K562 (cell line): ENCODE measurements around the gene PPP1R12C. TPM values are rescaled to one million over a fixed set of nuclear protein-coding genes. Genes with fewer than 3 reads are reported as not detected.

ENCODE experiments used
- AFF1 ChIP-seq, 2 experiments: fragments of 450-650 bp; IDR thresholded peaks; 2 replicates each; pipeline ENCODE4 v1.6.1; 2018; ENCODE audit warnings: mild to moderate bottlenecking in 2 of 2, low read depth in 1 of 2; ENCODE audit not compliant: partially characterized antibody in 2 of 2
- ARHGAP35 ChIP-seq: fragments of 450-650 bp; IDR thresholded peaks from 2 replicates; pipeline ENCODE4 v1.6.1; 2018; ENCODE audit not compliant: partially characterized antibody
- ATF3 ChIP-seq, 2 experiments: fragments of 450-650 bp in 1 of 2; sonication (generic) in 1 of 2; formaldehyde crosslinking in 1 of 2; IDR thresholded peaks in 1 of 2; conservative IDR thresholded peaks in 1 of 2; 2 replicates each; pipeline versions ENCODE4 v1.6.1 to v1.8.1; 2016 to 2023; ENCODE audit warnings: mild to moderate bottlenecking in 2 of 2, moderate library complexity in 2 of 2, inconsistent platforms in 1 of 2, missing genetic modification reagents in 1 of 2
- FOXK1 ChIP-seq: sonication (generic); formaldehyde crosslinking; IDR thresholded peaks from 2 replicates; pipeline ENCODE4 v1.8.0; 2022; ENCODE audit warnings: missing genetic modification reagents, mild to moderate bottlenecking, borderline replicate concordance
- GABPB2 ChIP-seq: fragments of 250-450 bp; sonication (Bioruptor Pico); conservative IDR thresholded peaks from 2 replicates; pipeline ENCODE4 v1.5.1; 2021; ENCODE audit warnings: mild to moderate bottlenecking
- GMEB1 ChIP-seq: fragments of 250-450 bp; sonication (Bioruptor Pico); IDR thresholded peaks from 2 replicates; pipeline ENCODE4 v1.4.0; 2020; ENCODE audit warnings: mild to moderate bottlenecking
- MAFG ChIP-seq: fragments of 450-650 bp; conservative IDR thresholded peaks from 2 replicates; pipeline ENCODE4 v1.6.1; 2016; ENCODE audit warnings: missing genetic modification characterization, missing compliant biosample characterization
- MTF1 ChIP-seq: fragments of 250-450 bp; sonication (Bioruptor Pico); IDR thresholded peaks from 2 replicates; pipeline ENCODE4 v1.9.0; 2021; ENCODE audit warnings: moderate library complexity, mild to moderate bottlenecking, inconsistent platforms, borderline replicate concordance
- NFE2L1 ChIP-seq: fragments of 450-650 bp; IDR thresholded peaks from 2 replicates; pipeline ENCODE4 v1.6.1; 2016; ENCODE audit warnings: missing genetic modification characterization, low read depth, mild to moderate bottlenecking, missing compliant biosample characterization, moderate library complexity, borderline replicate concordance
- NR3C1 ChIP-seq: sonication (generic); formaldehyde crosslinking; IDR thresholded peaks from 2 replicates; pipeline ENCODE4 v1.8.1; 2022; ENCODE audit warnings: missing genetic modification reagents
- SAFB2 ChIP-seq: fragments of 200-400 bp; formaldehyde crosslinking; IDR thresholded peaks from 2 replicates; pipeline ENCODE4 v1.6.1; 2018; ENCODE audit warnings: borderline replicate concordance, low read length, low read depth, moderate library complexity; ENCODE audit not compliant: severe bottlenecking
- TARDBP ChIP-seq: fragments of 450-650 bp; IDR thresholded peaks from 2 replicates; pipeline ENCODE4 v1.6.1; 2016
- TSC22D4 ChIP-seq: fragments of 450-650 bp; IDR thresholded peaks from 2 replicates; pipeline ENCODE4 v1.6.1; 2016; ENCODE audit warnings: missing genetic modification characterization, missing biosample characterization, control low read depth
- U2AF2 ChIP-seq: fragments of 200-400 bp; formaldehyde crosslinking; optimal IDR thresholded peaks from 2 replicates; pipeline ENCODE3; 2017; ENCODE audit warnings: low read depth, mild to moderate bottlenecking, low read length
- ZBTB12 ChIP-seq: fragments of 250-450 bp; sonication (Bioruptor Pico); IDR thresholded peaks from 2 replicates; pipeline ENCODE4 v1.4.0; 2020
- ZC3H4 ChIP-seq: sonication (generic); formaldehyde crosslinking; IDR thresholded peaks from 2 replicates; pipeline ENCODE4 v1.9.0; 2021; ENCODE audit warnings: missing genetic modification reagents, borderline replicate concordance
- ZNF280B ChIP-seq: fragments of 250-450 bp; sonication (Bioruptor Pico); IDR thresholded peaks from 2 replicates; pipeline ENCODE4 v1.5.1; 2021; ENCODE audit warnings: mild to moderate bottlenecking
- polyA plus RNA-seq, 8 experiments: library from polyadenylated mRNA; depleted of rRNA in 4 of 8; stranded (reverse) in 5 of 8; unstranded in 3 of 8; fragments of >200 nt; fragmentation: Nextera tagmentation in 2 of 8; fragmentation: Illumina TruSeq in 1 of 8; extraction: Ambion mirVana in 2 of 8; extraction: Trizol in 1 of 8; gene quantifications; 2 replicates each; pipeline versions ENCODE4 v1.2.1 to v1.2.3, GENCODE V29; 2011 to 2014; ENCODE audit warnings: inconsistent platforms in 1 of 8, missing spikeins in 1 of 8
- total RNA-seq, 7 experiments: library from RNA; depleted of rRNA in 6 of 7; stranded (reverse); fragments of >200 nt in 6 of 7; fragmentation: Illumina TruSeq in 2 of 7; extraction: Trizol in 2 of 7; gene quantifications; 2 replicates each; pipeline versions ENCODE4 v1.2.1 to v1.2.3, GENCODE V29; 2011 to 2021; ENCODE audit warnings: low replicate concordance in 1 of 7

The PPP1R12C gene
- total and polyA plus RNA-seq, 9 of the 15 experiments (the other 6 are each of a cell fraction or from before 2014, with no cell fraction given): 1.8 to 136 (median 33.7) TPM

GRCh38 chr19:55117663-55118391 is 390 bp upstream of the PPP1R12C start (continued):
- TF ChIP-seq GMEB1 (CRISPR knock-in tag): peak; percentile 99
- TF ChIP-seq FOXK1 (CRISPR knock-in tag): peak; percentile 89
- no peak for TF ChIP-seq ZNF280B (CRISPR knock-in tag)
- no peak for TF ChIP-seq NFE2L1
- no peak for TF ChIP-seq TARDBP
- TF ChIP-seq ZC3H4: no peak
- TF ChIP-seq AFF1 (IDR thresholded peaks at IDR 0.05; ENCODE audit: low read depth in 1 of 2, partially characterized antibody in 2 of 2): peak in 1 of 2 experiments; percentile 98
- no peak for TF ChIP-seq MTF1 (CRISPR knock-in tag)
- TF ChIP-seq ZBTB12: peak; percentile 86
- no peak for TF ChIP-seq GABPB2
- TF ChIP-seq NR3C1 (CRISPR knock-in tag): no peak
- no peak for TF ChIP-seq SAFB2
- peak; percentile 58 for TF ChIP-seq ATF3 (IDR thresholded peaks at IDR 0.05)
- peak; percentile 74; the same call in 1 of the 2 replicates for TF ChIP-seq ATF3 (CRISPR knock-in tag; conservative IDR thresholded peaks at IDR 0.05)
- no peak for TF ChIP-seq ARHGAP35
- no peak for TF ChIP-seq TSC22D4
- TF ChIP-seq U2AF2: no peak
- TF ChIP-seq MAFG (tag): no peak
